Cardiac muscle cell (in vitro differentiated cells and primary cell): ENCODE results near the gene LRP8. TPM values are rescaled to one million over a fixed set of nuclear protein-coding genes. Genes with fewer than 3 reads are reported as not detected.

ENCODE experiments used
- DNase-seq, 2 donors: peaks; one replicate each; pipeline versions ENCODE4 v3.0.0 to v3.0.0-alpha.2; 2010 to 2017; ENCODE audit warnings: low read depth in 1 of 2, low spot score in 1 of 2
- H3K27ac ChIP-seq: fragments of 200-600 bp; sonication (generic); 2 replicates; pipeline ENCODE4 v1.5.1; 2016
- H3K27me3 ChIP-seq: fragments of 200-600 bp; sonication (generic); 2 replicates; pipeline ENCODE4 v1.6.0; 2016; ENCODE audit warnings: control low read depth
- H3K36me3 ChIP-seq: fragments of 200-600 bp; sonication (generic); 2 replicates; pipeline ENCODE4 v1.5.1; 2016; ENCODE audit warnings: control low read depth
- H3K4me1 ChIP-seq: fragments of 200-600 bp; sonication (generic); 2 replicates; pipeline ENCODE4 v1.8.1; 2017; ENCODE audit warnings: low read depth, mild to moderate bottlenecking, mixed run types
- H3K4me3 ChIP-seq: fragments of 200-600 bp; sonication (generic); 2 replicates; pipeline ENCODE4 v1.5.1; 2016; ENCODE audit warnings: mild to moderate bottlenecking
- H3K9me3 ChIP-seq: fragments of 200-600 bp; sonication (generic); 2 replicates; pipeline ENCODE4 v1.5.1; 2017; ENCODE audit warnings: low read depth, mild to moderate bottlenecking, control low read depth
- CTCF ChIP-seq: IDR thresholded peaks from 2 replicates; pipeline ENCODE4 v1.5.1; 2012; ENCODE audit warnings: low read depth, mild to moderate bottlenecking, low read length
- polyA plus RNA-seq: library from polyadenylated mRNA; unstranded; fragments of >200 nt; fragmentation: Nextera tagmentation; extraction: Ambion mirVana; gene quantifications from 2 replicates; pipeline ENCODE4 v1.2.1, GENCODE V29; 2016
- total RNA-seq: library from RNA; depleted of rRNA; stranded (reverse); fragments of >200 nt; gene quantifications from 2 replicates; pipeline ENCODE4 v1.2.3, GENCODE V29; 2016

The LRP8 gene
- total and polyA plus RNA-seq, 2 experiments from 2014 or later = 5.4 to 9.7 TPM

- no peaks in the 10 kb centered on the region for H3K36me3 ChIP-seq
- peaks cover 3% of the 10 kb centered on the region for H3K27me3 ChIP-seq
- peak in 1 of 2 donors; percentile 90 for DNase-seq
- H3K4me1 ChIP-seq = peaks cover 7% of the 10 kb centered on the region
- TF ChIP-seq CTCF = no peak
- H3K4me3 ChIP-seq = no peak overlapping the region
- no peak overlapping the region for H3K27ac ChIP-seq
- no peaks in the 10 kb centered on the region for H3K9me3 ChIP-seq
Measured at GRCh38 chr1:53308506-53308905, 19.4 kb downstream of the LRP8 start.

GRCh38 chr1:53307037-53307436 lies 20.8 kb downstream of the LRP8 start:
- DNase-seq = no peak
- no peak for TF ChIP-seq CTCF
- H3K27ac ChIP-seq = no peak overlapping the region
- no peaks in the 10 kb centered on the region for H3K36me3 ChIP-seq
- H3K4me1 ChIP-seq = peaks cover 7% of the 10 kb centered on the region
- H3K9me3 ChIP-seq = no peaks in the 10 kb centered on the region
- no peak overlapping the region for H3K4me3 ChIP-seq
- H3K27me3 ChIP-seq = peaks cover 3% of the 10 kb centered on the region

GRCh38 chr1:53306168-53306567 lies 21.7 kb downstream of the LRP8 start:
- Histone ChIP-seq H3K27ac (no peak overlapping the region), H3K36me3 (no peaks in the 10 kb centered on the region), H3K4me1 (peaks cover 7% of the 10 kb centered on the region), H3K27me3 (peaks cover 3% of the 10 kb centered on the region), H3K9me3 (no peaks in the 10 kb centered on the region), H3K4me3 (no peak overlapping the region)
- DNase-seq = no peak
- no peak for TF ChIP-seq CTCF

- no peak overlapping the region for H3K4me3 ChIP-seq
- H3K9me3 ChIP-seq = no peaks in the 10 kb centered on the region
- no peaks in the 10 kb centered on the region for H3K36me3 ChIP-seq
- TF ChIP-seq CTCF = no peak
- no peak for DNase-seq
- peaks cover 3% of the 10 kb centered on the region for H3K27me3 ChIP-seq
- peaks cover 7% of the 10 kb centered on the region for H3K4me1 ChIP-seq
- H3K27ac ChIP-seq = no peak overlapping the region
Measured at GRCh38 chr1:53305650-53306049, 22.2 kb downstream of the LRP8 start.

GRCh38 chr1:53304527-53304926 lies 23.3 kb downstream of the LRP8 start:
- peaks cover 3% of the 10 kb centered on the region for H3K27me3 ChIP-seq
- no peaks in the 10 kb centered on the region for H3K9me3 ChIP-seq
- no peak overlapping the region for H3K4me3 ChIP-seq
- H3K27ac ChIP-seq = no peak overlapping the region
- no peak for DNase-seq
- H3K36me3 ChIP-seq = no peaks in the 10 kb centered on the region
- no peak for TF ChIP-seq CTCF
- H3K4me1 ChIP-seq = peaks cover 7% of the 10 kb centered on the region
